C4-2B (cell line): ENCODE results near the gene GNB1L.

Experiments used
- H3K27ac ChIP-seq: fragments of 450-650 bp; 2 replicates; pipeline ENCODE4 v1.5.1; 2017
- CTCF ChIP-seq: fragments of 450-650 bp; conservative IDR thresholded peaks from 2 replicates; pipeline ENCODE4 v1.5.1; 2017; ENCODE audit warnings: mild to moderate bottlenecking
- ZFX ChIP-seq: fragments of 450-650 bp; IDR thresholded peaks from 2 replicates; pipeline ENCODE4 v1.6.1; 2017

GNB1L gene

GRCh38 chr22:19786264-19786585 is 68.4 kb downstream of the GNB1L start:
- H3K27ac ChIP-seq = no peak overlapping the region
- TF ChIP-seq ZFX (no peak), CTCF (no peak)

DNA sequence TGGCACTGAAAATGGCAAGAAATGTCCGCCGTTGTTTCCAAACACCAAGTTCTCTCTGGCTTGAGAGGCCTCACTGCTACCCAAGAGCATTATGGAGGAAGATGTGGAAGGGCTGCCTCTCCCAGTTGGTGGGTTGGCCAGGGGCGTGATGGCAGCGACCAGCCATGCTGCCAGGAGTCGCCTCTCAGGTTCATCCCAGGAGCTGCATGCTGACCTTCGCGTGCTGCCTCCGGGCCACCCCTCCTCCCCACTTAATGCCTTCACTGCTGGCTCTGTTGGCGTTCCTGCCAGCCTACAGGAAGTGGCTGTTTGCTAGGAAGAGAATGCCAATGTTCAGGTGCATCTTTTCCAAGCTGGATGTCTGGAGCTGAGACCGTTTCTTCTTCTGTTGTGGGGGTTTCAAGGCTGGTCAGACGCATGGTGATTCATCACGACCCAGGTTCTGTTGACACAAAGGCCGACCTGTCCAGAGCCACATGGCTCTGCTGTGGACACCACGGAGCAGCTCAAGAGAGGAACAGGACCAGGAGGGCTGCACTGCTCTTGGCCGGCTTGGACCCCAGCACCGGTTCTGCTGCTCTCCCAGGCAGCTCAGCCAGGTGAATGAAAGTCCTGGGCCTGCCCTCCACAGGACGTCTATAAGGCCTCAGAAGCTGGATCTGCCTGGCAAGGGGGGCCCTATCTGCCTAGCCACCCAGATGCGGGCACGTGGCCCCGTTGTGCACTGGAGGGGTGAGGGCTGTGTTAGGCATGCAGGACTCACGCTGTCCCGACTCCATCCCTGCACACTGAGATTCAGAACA is 69.0 kb downstream of the GNB1L start:
- TF ChIP-seq ZFX (no peak), CTCF (no peak)
- H3K27ac ChIP-seq = no peak overlapping the region

DNA sequence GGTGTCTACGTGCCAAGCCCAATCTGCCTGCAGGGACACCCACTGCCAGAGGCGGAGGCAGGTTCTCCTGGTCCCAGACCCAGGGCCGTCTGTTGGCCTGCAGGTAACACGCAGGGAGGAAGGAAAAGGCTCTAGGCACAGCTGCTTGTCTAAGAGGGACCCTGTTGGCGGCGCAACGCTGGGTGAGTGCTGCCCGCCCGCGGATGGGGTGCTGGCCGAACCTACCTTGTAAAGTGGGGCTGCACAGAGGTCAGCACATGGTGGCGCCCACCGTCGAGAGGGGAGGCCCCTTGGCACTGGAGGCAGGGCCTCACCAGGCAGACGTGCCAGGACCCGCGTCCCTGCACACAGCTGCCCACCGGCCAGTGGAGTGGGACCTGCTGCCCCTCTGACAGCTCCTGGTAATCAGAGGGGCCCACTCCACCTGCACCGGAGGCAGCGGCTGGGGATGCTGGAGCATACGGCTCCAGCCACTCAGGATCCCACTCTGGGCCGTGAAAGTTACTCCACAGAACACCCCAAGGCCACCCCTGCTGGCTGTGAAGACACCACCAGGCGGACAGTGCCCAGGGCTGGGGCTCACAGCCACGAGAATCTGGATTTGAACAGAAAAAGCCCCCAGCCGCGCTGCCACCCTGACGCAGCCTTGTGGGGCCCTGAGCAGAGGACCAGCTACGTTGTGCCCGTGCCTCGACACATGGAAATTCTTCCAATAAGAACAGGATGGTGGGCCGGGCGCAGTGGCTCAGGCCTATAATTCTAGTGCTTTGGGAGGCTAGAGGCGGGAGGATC is 70.1 kb downstream of the GNB1L start:
- TF ChIP-seq CTCF (no peak), ZFX (no peak)
- no peak overlapping the region for H3K27ac ChIP-seq

GRCh38 chr22:19783586-19784383 is 70.9 kb downstream of the GNB1L start:
- no peak overlapping the region for H3K27ac ChIP-seq
- no peak for TF ChIP-seq ZFX
- no peak for TF ChIP-seq CTCF

- H3K27ac ChIP-seq = no peak overlapping the region
- TF ChIP-seq CTCF (no peak), ZFX (no peak)
Observed at GRCh38 chr22:19782533-19782932, 72.1 kb downstream of the GNB1L start.

- TF ChIP-seq CTCF = no peak
- TF ChIP-seq ZFX = no peak
- no peak overlapping the region for H3K27ac ChIP-seq
Observed at GRCh38 chr22:19779685-19780268, 74.9 kb downstream of the GNB1L start.
